Esophagus squamous epithelium (tissue), 5 donors: Measurements from ENCODE around the gene SLC15A4. TPM values are rescaled to one million over a fixed set of nuclear protein-coding genes. Genes with fewer than 3 reads are reported as not detected.
A peak's percentile ranks its signal among the peaks of the same experiment; 100 is the strongest.
"Not testable (repeated sequence)": the region's sequence is repeated elsewhere in the genome, so short reads cannot be mapped to it uniquely, and the experiment has no call there.

ENCODE experiments used
- DNase-seq: peaks from one replicate; lab custom pipeline; 2025; lab: John Stamatoyannopoulos, UW
- H3K27ac ChIP-seq, 4 donors: fragments of 200-600 bp; sonication (generic); one replicate each; pipeline ENCODE4 v1.5.1; 2016 to 2019; ENCODE audit warnings: mild to moderate bottlenecking in 1 of 4
- H3K27me3 ChIP-seq, 4 donors: fragments of 200-600 bp; sonication (generic); 1 replicate in 3 of 4; 2 replicates in 1 of 4; pipeline versions ENCODE4 v1.5.1 to v1.6.0; 2017 to 2021; ENCODE audit warnings: antibody characterized with exemption in 1 of 4
- H3K36me3 ChIP-seq, 3 donors: fragments of 200-600 bp; sonication (generic); one replicate each; pipeline ENCODE4 v1.5.1; 2016 to 2019
- H3K4me1 ChIP-seq, 3 donors: fragments of 200-600 bp; sonication (generic); one replicate each; pipeline ENCODE4 v1.5.1; 2017 to 2019
- H3K4me3 ChIP-seq, 4 donors: fragments of 200-600 bp; sonication (generic); 1 replicate in 3 of 4; 2 replicates in 1 of 4; pipeline ENCODE4 v1.5.1; 2016 to 2019; ENCODE audit warnings: mild to moderate bottlenecking in 2 of 4, moderate library complexity in 1 of 4
- H3K9me3 ChIP-seq, 3 donors: fragments of 200-600 bp; sonication (generic); one replicate each; pipeline ENCODE4 v1.5.1; 2016 to 2019
- POLR2A ChIP-seq, 4 donors: fragments of 450-650 bp; IDR thresholded peaks; one replicate each; pipeline ENCODE4 v1.6.1; 2017; ENCODE audit warnings: antibody characterized with exemption in 4 of 4, mild to moderate bottlenecking in 4 of 4, moderate library complexity in 3 of 4
- WGBS, 2 donors: methylation state at CpG; one replicate each; pipeline ENCODE4 v1.1.5; 2018; 5-methylcytosine and 5-hydroxymethylcytosine counted together
- intact Hi-C: fragments of 100-400 bp; cut with DNase I; formaldehyde crosslinking; loops from one replicate; pipeline ENCODE4 v1.15.0; 2022
- total RNA-seq, 4 donors: library from RNA; depleted of rRNA; stranded (reverse); fragments of >200 nt; gene quantifications; one replicate each; pipeline ENCODE4 v1.1.0, GENCODE V29; 2016
- TF ChIP-seq, protein P1 (sequence below), 6 experiments: fragments of 450-650 bp in 4 of 6; fragments of 200-600 bp in 2 of 6; sonication (generic) in 2 of 6; IDR thresholded peaks; one replicate each; pipeline ENCODE4 v1.5.1; 2016 to 2019; ENCODE audit warnings: antibody characterized with exemption in 6 of 6, mild to moderate bottlenecking in 4 of 6, moderate library complexity in 4 of 6
- donor health status: DM: yes; HTN: yes; CAD: no.

The SLC15A4 gene
- total RNA-seq, 4 donors from 2014 or later, result 13.5 to 38.1 (median 26.8) TPM

DNA sequence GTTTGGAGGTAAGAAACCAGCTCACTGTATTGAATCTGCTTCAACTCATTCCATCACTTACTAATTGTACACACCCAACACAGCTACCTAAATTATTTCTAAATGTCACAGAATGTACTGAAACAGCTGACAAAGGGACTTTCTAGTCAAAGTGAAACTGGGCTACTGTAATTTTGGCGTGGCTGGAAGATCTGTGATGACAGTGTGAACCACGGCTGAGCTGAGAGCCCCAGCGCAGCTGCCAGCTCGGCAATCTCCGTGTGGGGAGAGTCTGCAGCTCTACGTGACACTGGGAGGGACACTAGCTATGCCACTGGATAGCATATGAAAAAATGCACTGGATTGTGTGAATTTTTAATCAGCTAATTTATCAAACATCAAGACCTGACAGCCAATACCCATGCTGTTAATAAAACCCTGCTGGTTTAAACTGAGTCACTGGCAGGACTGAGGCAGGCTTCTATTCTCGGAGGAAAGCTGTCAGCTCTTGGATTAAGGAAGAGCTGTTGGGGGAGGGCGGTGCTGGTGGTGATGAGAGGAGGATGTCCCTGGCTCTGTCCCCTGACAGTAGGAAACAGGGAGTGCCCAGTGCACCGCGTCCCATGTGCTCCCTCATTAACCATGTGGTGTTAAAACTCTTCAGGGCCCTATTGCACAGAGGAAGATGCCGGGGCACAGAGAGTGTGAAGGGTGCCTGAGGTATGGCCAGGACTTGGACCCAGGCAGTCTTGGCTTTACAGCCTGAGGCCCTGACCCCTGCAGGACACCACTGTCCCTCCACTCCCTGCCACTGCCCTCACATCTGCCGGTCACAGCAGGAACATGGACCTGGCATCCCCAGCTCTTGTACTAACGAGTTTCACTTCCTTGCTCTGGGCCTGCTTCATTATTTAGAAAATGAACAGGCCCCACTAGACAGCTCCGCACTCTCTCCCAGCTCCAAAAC is 13.3 kb downstream of the SLC15A4 start:
- no peak for DNase-seq

DNA sequence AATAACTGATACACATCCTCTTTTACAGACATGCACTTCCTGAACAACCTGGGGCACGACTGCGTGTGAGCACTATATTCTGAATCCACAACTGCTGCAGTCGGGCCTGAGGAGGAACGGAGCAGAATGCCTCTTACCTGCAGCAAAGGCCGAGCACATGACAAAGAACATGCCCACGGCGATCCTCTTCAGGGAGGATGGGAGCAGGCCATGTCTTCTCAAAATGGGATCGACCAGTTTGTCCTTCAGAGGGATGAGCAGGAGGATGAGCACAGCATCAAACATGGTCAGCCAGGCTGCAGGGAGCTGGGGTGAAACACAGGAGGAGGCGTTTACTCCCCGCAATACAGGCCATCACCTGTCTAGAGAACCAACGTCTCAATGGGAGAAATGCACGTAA is 15.1 kb downstream of the SLC15A4 start:
- Histone ChIP-seq H3K4me1 (peaks cover 0 to 24% (median 14%) of the 10 kb centered on the region in 3 donors), H3K9me3 (peaks cover 0 to 3% (median 0%) of the 10 kb centered on the region in 3 donors), H3K36me3 (peaks cover 0 to 82% (median 15%) of the 10 kb centered on the region in 3 donors), H3K4me3 (no peak overlapping the region), H3K27ac (no peak overlapping the region), H3K27me3 (no peaks in the 10 kb centered on the region)
- TF ChIP-seq POLR2A (IDR thresholded peaks at IDR 0.05), result no peak
- TF ChIP-seq, protein P1, sequence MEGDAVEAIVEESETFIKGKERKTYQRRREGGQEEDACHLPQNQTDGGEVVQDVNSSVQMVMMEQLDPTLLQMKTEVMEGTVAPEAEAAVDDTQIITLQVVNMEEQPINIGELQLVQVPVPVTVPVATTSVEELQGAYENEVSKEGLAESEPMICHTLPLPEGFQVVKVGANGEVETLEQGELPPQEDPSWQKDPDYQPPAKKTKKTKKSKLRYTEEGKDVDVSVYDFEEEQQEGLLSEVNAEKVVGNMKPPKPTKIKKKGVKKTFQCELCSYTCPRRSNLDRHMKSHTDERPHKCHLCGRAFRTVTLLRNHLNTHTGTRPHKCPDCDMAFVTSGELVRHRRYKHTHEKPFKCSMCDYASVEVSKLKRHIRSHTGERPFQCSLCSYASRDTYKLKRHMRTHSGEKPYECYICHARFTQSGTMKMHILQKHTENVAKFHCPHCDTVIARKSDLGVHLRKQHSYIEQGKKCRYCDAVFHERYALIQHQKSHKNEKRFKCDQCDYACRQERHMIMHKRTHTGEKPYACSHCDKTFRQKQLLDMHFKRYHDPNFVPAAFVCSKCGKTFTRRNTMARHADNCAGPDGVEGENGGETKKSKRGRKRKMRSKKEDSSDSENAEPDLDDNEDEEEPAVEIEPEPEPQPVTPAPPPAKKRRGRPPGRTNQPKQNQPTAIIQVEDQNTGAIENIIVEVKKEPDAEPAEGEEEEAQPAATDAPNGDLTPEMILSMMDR (IDR thresholded peaks at IDR 0.05), result no peak
- 86 to 95% methylated on average over 4 to 10 of the region's 12 CpGs for WGBS, 2 donors
- no peak for DNase-seq
- intact Hi-C loops, result no loop called here

More for the DNA sequence above, 13.3 kb downstream of the SLC15A4 start:
- intact Hi-C loops, result no loop called here
- 49 to 68% methylated on average over 13 to 14 of the region's 14 CpGs for WGBS, 2 donors
- Histone ChIP-seq H3K4me1 (peaks cover 0 to 24% (median 14%) of the 10 kb centered on the region in 3 donors), H3K27me3 (no peaks in the 10 kb centered on the region), H3K4me3 (peak overlapping the region in 1 of 4 donors; percentile 41), H3K36me3 (peaks cover 0 to 79% (median 15%) of the 10 kb centered on the region in 3 donors), H3K9me3 (no peaks in the 10 kb centered on the region), H3K27ac (peak overlapping the region in 3 of 4 donors; percentile 3 to 85 (median 40))
- TF ChIP-seq, protein P1 (IDR thresholded peaks at IDR 0.05), result no peak
- peak in 1 of 4 donors; percentile 45 for TF ChIP-seq POLR2A (IDR thresholded peaks at IDR 0.05)

DNA sequence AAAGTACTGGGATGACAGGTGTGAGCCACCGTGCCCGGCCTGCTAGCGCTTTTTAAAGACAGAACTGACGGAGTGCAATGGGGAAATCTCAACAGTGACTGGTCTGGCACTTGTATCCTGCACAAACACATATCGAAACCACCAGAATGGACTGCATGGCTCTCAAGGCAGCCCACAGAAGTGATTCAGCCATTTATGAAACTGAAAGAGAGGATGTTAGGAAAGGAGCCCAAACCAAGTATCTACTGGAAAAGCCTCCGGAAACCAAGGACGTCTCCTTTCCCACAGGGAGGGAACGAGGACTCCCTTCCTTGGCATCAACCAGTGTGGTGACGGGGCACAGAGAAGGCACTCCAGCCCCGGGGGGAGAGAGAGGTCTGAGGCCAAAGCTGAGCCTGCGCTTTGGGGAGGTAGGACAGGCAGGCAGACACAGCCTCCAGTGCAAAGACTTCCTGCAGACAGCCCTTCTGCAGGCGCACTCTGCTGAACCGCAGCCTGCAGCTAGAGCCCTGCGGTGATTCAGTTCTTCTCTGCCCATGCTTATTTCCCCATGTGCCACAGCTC is 16.5 kb downstream of the SLC15A4 start:
- no peak overlapping the region for H3K4me3 ChIP-seq
- peaks cover 0 to 24% (median 14%) of the 10 kb centered on the region in 3 donors for H3K4me1 ChIP-seq
- H3K36me3 ChIP-seq, result peaks cover 0 to 79% (median 21%) of the 10 kb centered on the region in 3 donors
- no peaks in the 10 kb centered on the region for H3K27me3 ChIP-seq
- TF ChIP-seq, protein P1 (IDR thresholded peaks at IDR 0.05), result no peak
- no peak for TF ChIP-seq POLR2A (IDR thresholded peaks at IDR 0.05)
- intact Hi-C loops, result no loop called here
- H3K9me3 ChIP-seq, result peaks cover 0 to 3% (median 0%) of the 10 kb centered on the region in 3 donors
- WGBS, 2 donors, result 78 to 92% methylated on average over 8 of the region's 14 CpGs
- no peak for DNase-seq
- no peak overlapping the region for H3K27ac ChIP-seq

DNA sequence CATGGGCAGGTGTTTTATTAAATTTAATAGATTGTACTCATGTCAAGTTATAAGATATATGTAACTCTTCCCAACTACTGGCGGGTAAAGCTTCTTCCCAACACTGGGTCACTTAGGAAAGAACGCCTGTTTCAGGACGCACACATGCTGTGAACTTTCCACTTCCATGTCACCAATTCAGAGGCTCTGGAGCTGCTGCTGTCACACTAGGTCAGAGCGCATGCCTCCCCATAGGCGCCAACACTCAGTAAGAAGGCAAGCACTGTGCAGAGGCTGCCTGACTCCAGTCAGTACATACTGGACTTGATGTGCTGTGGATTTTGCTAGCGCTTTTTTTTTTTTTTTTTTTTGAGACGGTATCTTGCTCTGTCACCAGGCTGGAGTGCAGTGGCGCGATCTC is 17.2 kb downstream of the SLC15A4 start:
- DNase-seq, result no peak
- TF ChIP-seq, protein P1 (IDR thresholded peaks at IDR 0.05), result no peak
- TF ChIP-seq POLR2A (IDR thresholded peaks at IDR 0.05), result no peak
- 87 to 96% methylated on average over 9 of the region's 9 CpGs for WGBS, 2 donors
- intact Hi-C loops, result no loop called here
- peaks cover 0 to 81% (median 21%) of the 10 kb centered on the region in 3 donors for H3K36me3 ChIP-seq
- H3K27me3 ChIP-seq, result no peaks in the 10 kb centered on the region
- H3K4me1 ChIP-seq, result peaks cover 0 to 25% (median 14%) of the 10 kb centered on the region in 3 donors
- no peak overlapping the region for H3K27ac ChIP-seq
- H3K9me3 ChIP-seq, result peaks cover 0 to 3% (median 0%) of the 10 kb centered on the region in 3 donors
- no peak overlapping the region for H3K4me3 ChIP-seq

DNA sequence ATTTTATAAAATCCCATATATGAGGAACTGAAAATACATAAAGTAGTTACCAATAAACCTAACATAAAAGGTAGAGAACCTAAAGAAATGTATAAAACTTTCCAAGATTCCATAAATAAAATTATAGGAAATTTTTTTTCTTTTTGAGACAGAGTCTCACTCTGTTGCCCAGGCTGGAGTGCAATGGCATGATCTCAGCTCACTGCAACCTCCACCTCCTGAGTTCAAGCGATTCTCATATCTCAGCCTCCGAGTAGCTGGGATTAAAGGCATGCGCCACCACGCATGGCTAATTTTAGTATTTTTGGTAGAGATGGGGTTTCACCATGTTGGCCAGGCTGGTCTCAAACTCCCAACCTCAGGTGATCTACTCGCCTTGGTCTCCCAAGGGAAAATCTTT is 18.4 kb downstream of the SLC15A4 start:
- DNase-seq, intact Hi-C loops, H3K9me3 ChIP-seq, H3K4me3 ChIP-seq, H3K27ac ChIP-seq, H3K27me3 ChIP-seq: not testable (repeated sequence)
- 92 to 98% methylated on average over 5 of the region's 5 CpGs for WGBS, 2 donors
- Histone ChIP-seq H3K36me3 (peaks cover 7 to 92% (median 27%) of the 10 kb centered on the region in 3 donors), H3K4me1 (peaks cover 0 to 16% (median 6%) of the 10 kb centered on the region in 3 donors)
